Measurements from ENCODE around the gene SLC35D3. TPM values are rescaled to one million over a fixed set of nuclear protein-coding genes. Genes with fewer than 3 reads are reported as not detected.

The SLC35D3 gene
- total and polyA plus RNA-seq, 7 donors: 0.16 to 1.4 (median 0.95) TPM; not detected in 2

DNA sequence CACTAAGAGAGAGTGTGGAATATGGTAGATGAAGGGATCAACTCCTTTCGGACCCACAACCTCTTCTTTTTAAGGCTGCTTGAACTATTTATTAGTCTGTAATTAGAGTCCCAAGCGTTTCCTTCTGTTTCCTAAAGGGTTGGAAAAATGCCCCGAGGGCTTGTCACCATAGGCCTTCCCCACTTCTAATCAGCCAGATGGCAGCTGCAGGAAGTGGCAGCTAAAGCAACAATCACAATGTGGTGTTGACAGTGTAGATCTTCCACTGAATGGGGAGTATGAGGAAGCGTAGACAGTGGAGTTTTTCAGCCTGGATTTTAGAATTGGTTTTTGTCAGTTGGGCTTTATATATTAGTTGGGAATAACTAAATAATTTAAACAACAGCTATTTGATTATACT, 40.6 kb downstream of the SLC35D3 start:
- intact Hi-C loops (cut with DNase I): no loop called here

DNA sequence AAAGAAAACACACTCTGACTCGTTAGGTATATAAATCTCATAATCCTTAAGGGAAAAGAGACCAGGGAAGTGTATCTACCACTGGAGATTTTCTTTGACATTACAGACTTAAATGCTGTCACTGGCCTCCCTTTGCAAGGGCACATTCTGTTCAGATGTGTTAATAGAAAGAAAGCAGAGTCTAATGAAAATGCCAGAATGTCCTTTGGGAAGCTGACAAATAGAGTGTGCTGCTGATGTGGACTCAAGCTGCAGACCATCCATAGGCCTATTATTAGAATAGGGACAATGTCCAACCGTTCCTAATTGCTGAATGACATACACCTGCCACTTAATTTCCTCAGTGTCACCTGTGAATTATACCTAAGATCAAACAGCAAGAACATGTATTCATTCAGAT, 41.2 kb downstream of the SLC35D3 start:
- Histone ChIP-seq H3K27ac (no peak overlapping the region), H3K27me3 (peaks cover 0 to 4% (median 0%) of the 10 kb centered on the region in 3 donors), H3K36me3 (no peaks in the 10 kb centered on the region), H3K9me3 (no peaks in the 10 kb centered on the region), H3K4me1 (no peaks in the 10 kb centered on the region), H3K4me3 (no peak overlapping the region)
- WGBS, 2 donors: 18 to 56% methylated on average over 2 of the region's 2 CpGs
- DNase-seq: no peak
- intact Hi-C loops (cut with DNase I): no loop called here
- TF ChIP-seq EP300 (IDR thresholded peaks at IDR 0.05) (no peak), POLR2AphosphoS5 (IDR thresholded peaks at IDR 0.05) (no peak), POLR2A (IDR thresholded peaks at IDR 0.05) (no peak)
- TF ChIP-seq, protein P1, sequence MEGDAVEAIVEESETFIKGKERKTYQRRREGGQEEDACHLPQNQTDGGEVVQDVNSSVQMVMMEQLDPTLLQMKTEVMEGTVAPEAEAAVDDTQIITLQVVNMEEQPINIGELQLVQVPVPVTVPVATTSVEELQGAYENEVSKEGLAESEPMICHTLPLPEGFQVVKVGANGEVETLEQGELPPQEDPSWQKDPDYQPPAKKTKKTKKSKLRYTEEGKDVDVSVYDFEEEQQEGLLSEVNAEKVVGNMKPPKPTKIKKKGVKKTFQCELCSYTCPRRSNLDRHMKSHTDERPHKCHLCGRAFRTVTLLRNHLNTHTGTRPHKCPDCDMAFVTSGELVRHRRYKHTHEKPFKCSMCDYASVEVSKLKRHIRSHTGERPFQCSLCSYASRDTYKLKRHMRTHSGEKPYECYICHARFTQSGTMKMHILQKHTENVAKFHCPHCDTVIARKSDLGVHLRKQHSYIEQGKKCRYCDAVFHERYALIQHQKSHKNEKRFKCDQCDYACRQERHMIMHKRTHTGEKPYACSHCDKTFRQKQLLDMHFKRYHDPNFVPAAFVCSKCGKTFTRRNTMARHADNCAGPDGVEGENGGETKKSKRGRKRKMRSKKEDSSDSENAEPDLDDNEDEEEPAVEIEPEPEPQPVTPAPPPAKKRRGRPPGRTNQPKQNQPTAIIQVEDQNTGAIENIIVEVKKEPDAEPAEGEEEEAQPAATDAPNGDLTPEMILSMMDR (IDR thresholded peaks at IDR 0.05): no peak

More for the DNA sequence above, 40.6 kb downstream of the SLC35D3 start:
- Histone ChIP-seq H3K36me3 (no peaks in the 10 kb centered on the region), H3K27ac (no peak overlapping the region), H3K27me3 (peaks cover 0 to 4% (median 0%) of the 10 kb centered on the region in 3 donors), H3K9me3 (no peaks in the 10 kb centered on the region), H3K4me3 (no peak overlapping the region), H3K4me1 (no peaks in the 10 kb centered on the region)
- 8 to 28% methylated on average over 4 of the region's 4 CpGs for WGBS, 2 donors
- DNase-seq: no peak
- TF ChIP-seq POLR2A (IDR thresholded peaks at IDR 0.05) (no peak), POLR2AphosphoS5 (IDR thresholded peaks at IDR 0.05) (no peak)

- H3K4me1 ChIP-seq: no peaks in the 10 kb centered on the region
- DNase-seq: no peak
- H3K36me3 ChIP-seq: no peaks in the 10 kb centered on the region
- H3K4me3 ChIP-seq: no peak overlapping the region
- H3K27ac ChIP-seq: no peak overlapping the region
- 15 to 66% methylated on average over 2 of the region's 2 CpGs for WGBS, 2 donors
- intact Hi-C loops (cut with DNase I): no loop called here
- H3K9me3 ChIP-seq: no peaks in the 10 kb centered on the region
- TF ChIP-seq, protein P1 (IDR thresholded peaks at IDR 0.05): no peak
- TF ChIP-seq POLR2AphosphoS5 (IDR thresholded peaks at IDR 0.05) (no peak), POLR2A (IDR thresholded peaks at IDR 0.05) (no peak), EP300 (IDR thresholded peaks at IDR 0.05) (no peak)
- peaks cover 0 to 2% (median 0%) of the 10 kb centered on the region in 3 donors for H3K27me3 ChIP-seq
Measured at GRCh38 chr6:136964398-136964797, 42.3 kb downstream of the SLC35D3 start.

DNA sequence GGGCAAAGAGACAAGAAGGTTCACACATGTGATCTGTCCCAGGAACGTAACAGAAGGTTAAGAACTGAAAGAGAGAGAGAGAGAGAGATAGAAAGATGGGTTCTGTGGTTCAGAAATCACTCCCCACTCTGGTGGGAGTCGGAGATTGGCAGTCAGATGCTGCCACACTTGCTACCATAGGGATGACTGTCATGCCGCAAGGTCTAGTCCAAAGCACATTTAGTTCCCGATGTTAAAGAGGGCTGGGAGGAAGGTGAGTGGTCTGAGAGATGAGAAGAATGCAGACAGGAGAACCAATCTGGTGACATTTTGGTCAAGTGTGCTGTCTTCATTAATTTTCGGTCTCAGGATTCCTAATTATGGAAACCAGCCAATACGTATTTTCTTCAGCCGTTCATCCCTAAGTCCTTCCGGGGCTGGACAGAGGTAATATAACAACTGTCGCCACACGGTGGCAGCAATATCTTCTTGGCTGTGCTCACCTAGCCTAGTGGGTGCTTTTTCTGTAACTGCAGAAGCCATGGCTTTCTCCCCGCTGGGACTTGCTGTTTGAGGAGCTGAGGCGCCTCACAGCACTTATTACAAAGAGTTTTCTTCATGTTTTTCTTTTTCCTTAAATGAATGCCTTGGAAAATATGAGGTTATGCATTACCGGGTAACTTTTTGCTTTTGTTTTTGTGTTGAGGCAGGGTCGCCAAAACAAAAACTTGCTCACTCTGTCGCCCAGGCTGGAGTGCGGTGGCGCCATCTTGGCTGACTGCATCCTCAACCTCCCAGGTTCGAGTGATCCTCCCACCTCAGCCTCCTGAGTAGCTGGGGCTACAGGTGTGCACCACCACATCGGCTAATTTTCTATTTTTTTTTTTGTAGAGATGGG, 46.0 kb downstream of the SLC35D3 start:
- no peaks in the 10 kb centered on the region for H3K27me3 ChIP-seq
- peak in 1 of 4 donors; percentile 6 for TF ChIP-seq POLR2AphosphoS5 (IDR thresholded peaks at IDR 0.05)
- TF ChIP-seq, protein P1 (IDR thresholded peaks at IDR 0.05): peak; percentile 33 to 53 (median 40)
- no peak for TF ChIP-seq POLR2A (IDR thresholded peaks at IDR 0.05)
- intact Hi-C loops (cut with DNase I): no loop called here
- H3K36me3 ChIP-seq: no peaks in the 10 kb centered on the region
- DNase-seq: peak; percentile 80
- 60 to 64% methylated on average over 19 of the region's 19 CpGs for WGBS, 2 donors
- H3K9me3 ChIP-seq: no peaks in the 10 kb centered on the region
- no peak overlapping the region for H3K27ac ChIP-seq
- no peak overlapping the region for H3K4me3 ChIP-seq
- no peaks in the 10 kb centered on the region for H3K4me1 ChIP-seq

DNA sequence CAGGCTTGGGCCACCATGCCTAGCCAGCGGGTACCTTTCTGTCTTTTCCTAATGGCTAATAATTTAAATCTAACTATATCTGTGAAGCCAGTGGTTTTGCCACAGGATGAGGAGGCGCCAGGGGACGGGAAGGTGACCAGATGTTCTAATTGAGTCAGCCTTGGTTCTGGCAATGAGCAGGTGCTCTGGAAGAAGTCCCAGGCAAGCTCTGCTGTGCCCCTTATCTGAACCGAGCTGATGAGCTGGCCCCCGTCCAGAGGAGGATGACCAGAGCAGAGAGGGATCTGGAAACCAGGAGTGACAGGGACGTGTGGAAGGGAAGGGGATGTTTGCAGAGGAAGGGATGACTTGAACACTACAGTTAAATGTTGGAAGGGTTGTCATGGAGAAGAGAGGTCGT, 46.7 kb downstream of the SLC35D3 start:
- no peak for TF ChIP-seq POLR2A (IDR thresholded peaks at IDR 0.05)
- TF ChIP-seq POLR2AphosphoS5 (IDR thresholded peaks at IDR 0.05): no peak
- TF ChIP-seq EP300 (IDR thresholded peaks at IDR 0.05): no peak
- TF ChIP-seq, protein P1 (IDR thresholded peaks at IDR 0.05): no peak
- Histone ChIP-seq H3K4me3 (no peak overlapping the region), H3K27ac (no peak overlapping the region), H3K9me3 (no peaks in the 10 kb centered on the region), H3K4me1 (no peaks in the 10 kb centered on the region), H3K27me3 (no peaks in the 10 kb centered on the region), H3K36me3 (no peaks in the 10 kb centered on the region)
- intact Hi-C loops (cut with DNase I): no loop called here
- no peak for DNase-seq
- 80 to 82% methylated on average over 7 of the region's 7 CpGs for WGBS, 2 donors

All from sigmoid colon (tissue), 7 donors.